IMR-90 (cell line): ENCODE data around the gene TEAD1. TPM values are rescaled to one million over a fixed set of nuclear protein-coding genes. Genes with fewer than 3 reads are reported as not detected.
A peak's percentile ranks its signal among the peaks of the same experiment; 100 is the strongest.

Experiments used
- ATAC-seq: fragments of 200-7000 bp; cut with Tn5 transposase; 2 replicates; pipeline ENCODE4 v1.9.1; 2020; ENCODE audit warnings: low read depth, mild to moderate bottlenecking, moderate library complexity
- BruUV-seq: library from RNA; stranded (reverse); fragments of 400-500 nt; replicated peaks from 2 replicates; lab custom pipeline; 2021; lab: Mats Ljungman, UMichigan
- CTCF ChIA-PET: fragments of 300-600 bp; formaldehyde crosslinking; extraction: SDS; loops from one replicate; lab custom pipeline; 2021; ENCODE audit warnings: antibody characterized with exemption; lab: Yijun Ruan, JAX
- POLR2A ChIA-PET: fragments of 300-600 bp; sonication (Branson Sonifier 250); formaldehyde crosslinking; loops from one replicate; lab custom pipeline; 2022; ENCODE audit warnings: antibody characterized with exemption; ENCODE audit not compliant: unreplicated experiment; lab: Charles Lee
- DNase-seq: peaks from one replicate; pipeline ENCODE4 v3.0.0; 2013
- H2AFZ ChIP-seq: replicated peaks from 2 replicates; pipeline ENCODE3; 2013; ENCODE audit warnings: low read length, mild to moderate bottlenecking; ENCODE audit not compliant: poor library complexity
- H2AK5ac ChIP-seq: 2 replicates; pipeline ENCODE4 v1.6.1; 2013; ENCODE audit warnings: low read depth, low read length, inconsistent platforms
- H2AK9ac ChIP-seq: replicated peaks from 2 replicates; pipeline ENCODE3; 2013; ENCODE audit warnings: mild to moderate bottlenecking, low read depth, low read length, moderate library complexity; ENCODE audit not compliant: poor library complexity
- H2BK120ac ChIP-seq: 2 replicates; pipeline ENCODE4 v1.6.1; 2013; ENCODE audit warnings: low read depth, low read length, inconsistent platforms
- H2BK15ac ChIP-seq: 3 replicates; pipeline ENCODE4 v1.6.1; 2013; ENCODE audit warnings: low read depth, low read length, inconsistent platforms
- H2BK20ac ChIP-seq: 2 replicates; pipeline ENCODE4 v1.6.1; 2013; ENCODE audit warnings: low read depth, mild to moderate bottlenecking, inconsistent platforms, low read length, moderate library complexity
- H2BK5ac ChIP-seq: 2 replicates; pipeline ENCODE4 v1.6.1; 2013; ENCODE audit warnings: mild to moderate bottlenecking, low read depth, low read length, inconsistent platforms; ENCODE audit not compliant: poor library complexity, severe bottlenecking
- H3K14ac ChIP-seq: replicated peaks from 2 replicates; pipeline ENCODE4 v1.6.1; 2013; ENCODE audit warnings: low read depth, low read length, inconsistent platforms
- H3K18ac ChIP-seq: 2 replicates; pipeline ENCODE4 v1.6.1; 2013; ENCODE audit warnings: low read depth, low read length, control low read depth
- H3K23ac ChIP-seq: 2 replicates; pipeline ENCODE4 v1.6.1; 2013; ENCODE audit warnings: low read depth, low read length, inconsistent platforms
- H3K27ac ChIP-seq: 2 replicates; pipeline ENCODE4 v1.5.1; 2013; ENCODE audit warnings: mild to moderate bottlenecking, control low read depth, low read length; ENCODE audit not compliant: insufficient read depth
- H3K27me3 ChIP-seq: 2 replicates; pipeline ENCODE4 v1.6.1; 2013; ENCODE audit warnings: low read length; ENCODE audit not compliant: control insufficient read depth, insufficient read depth
- H3K36me3 ChIP-seq: 2 replicates; pipeline ENCODE4 v1.6.1; 2013; ENCODE audit warnings: low read length, mixed read lengths; ENCODE audit not compliant: control insufficient read depth, insufficient read depth
- H3K4ac ChIP-seq: 2 replicates; pipeline ENCODE4 v1.6.1; 2013; ENCODE audit warnings: low read depth, low read length, inconsistent platforms
- H3K4me1 ChIP-seq: 2 replicates; pipeline ENCODE4 v1.6.1; 2013; ENCODE audit warnings: low read length, mixed read lengths; ENCODE audit not compliant: control insufficient read depth, insufficient read depth
- H3K4me2 ChIP-seq: 2 replicates; pipeline ENCODE4 v1.6.1; 2013; ENCODE audit warnings: low read depth, mild to moderate bottlenecking, control low read depth, low read length, moderate library complexity
- H3K4me3 ChIP-seq: 2 replicates; pipeline ENCODE4 v1.5.1; 2013; ENCODE audit warnings: low read depth, mild to moderate bottlenecking, control low read depth, low read length, moderate library complexity; ENCODE audit not compliant: insufficient read depth
- H3K56ac ChIP-seq: 2 replicates; pipeline ENCODE4 v1.6.1; 2013; ENCODE audit warnings: low read length, inconsistent platforms; ENCODE audit not compliant: insufficient read depth; ENCODE audit errors: extremely low read depth
- H3K79me1 ChIP-seq, 2 experiments: 2 replicates each; pipeline ENCODE4 v1.6.1; 2013; ENCODE audit warnings: low read length in 2 of 2, inconsistent platforms in 1 of 2, low read depth in 1 of 2
- H3K9ac ChIP-seq: 2 replicates; pipeline ENCODE4 v1.6.1; 2013; ENCODE audit warnings: low read depth, low read length, control low read depth
- H3K9me1 ChIP-seq: 2 replicates; pipeline ENCODE4 v1.6.1; 2013; ENCODE audit warnings: low read length, inconsistent platforms; ENCODE audit not compliant: insufficient read depth
- H3K9me3 ChIP-seq: 2 replicates; pipeline ENCODE4 v1.6.1; 2013; ENCODE audit warnings: low read length; ENCODE audit not compliant: control insufficient read depth, insufficient read depth
- H4K20me1 ChIP-seq: 2 replicates; pipeline ENCODE4 v1.6.1; 2013; ENCODE audit warnings: low read length, inconsistent platforms; ENCODE audit not compliant: insufficient read depth
- H4K5ac ChIP-seq: 2 replicates; pipeline ENCODE4 v1.6.1; 2013; ENCODE audit warnings: mild to moderate bottlenecking, low read depth, low read length, control low read depth
- H4K8ac ChIP-seq, 2 experiments: 2 replicates each; pipeline ENCODE4 v1.6.1; 2013; ENCODE audit warnings: low read depth in 2 of 2, low read length in 2 of 2, control low read depth in 1 of 2, inconsistent platforms in 1 of 2
- H4K91ac ChIP-seq: 2 replicates; pipeline ENCODE4 v1.6.1; 2013; ENCODE audit warnings: low read depth, low read length, inconsistent platforms; ENCODE audit not compliant: insufficient read depth
- MAZ ChIP-seq: IDR thresholded peaks from 2 replicates; pipeline ENCODE4 v1.6.1; 2012; ENCODE audit warnings: low read depth, mild to moderate bottlenecking, low read length, improper control_type of control experiment, moderate library complexity, borderline replicate concordance
- MXI1 ChIP-seq: IDR thresholded peaks from 2 replicates; pipeline ENCODE4 v1.6.1; 2012; ENCODE audit warnings: low read depth, mild to moderate bottlenecking, low read length, moderate library complexity, borderline replicate concordance
- RAD21 ChIP-seq: IDR thresholded peaks from 2 replicates; pipeline ENCODE4 v1.6.1; 2012; ENCODE audit warnings: low read length, improper control_type of control experiment
- SMC3 ChIP-seq: fragments of 150-350 bp; IDR thresholded peaks from 2 replicates; pipeline ENCODE4 v1.6.1; 2016; ENCODE audit warnings: low read depth, mild to moderate bottlenecking, antibody characterized with exemption, low read length, moderate library complexity
- WGBS, 2 experiments: methylation state at CpG; one replicate each; pipeline versions ENCODE4 v1.1.5 to v1.1.7; 2013; ENCODE audit warnings: missing lambda C conversion rate in 2 of 2; ENCODE audit not compliant: insufficient read length in 1 of 2; ENCODE audit errors: extremely low coverage in 2 of 2; 5-methylcytosine and 5-hydroxymethylcytosine counted together
- dilution Hi-C: fragments of 300-500 bp; cut with HindIII; formaldehyde crosslinking; loops from one replicate; pipeline ENCODE4 v1.14.3; 2018; ENCODE audit warnings: low sequenced_read_pairs; ENCODE audit not compliant: unreplicated experiment
- in situ Hi-C: fragments of 300-500 bp; cut with MboI; formaldehyde crosslinking; loops from 3 replicates; pipeline ENCODE4 v1.14.3; 2019; ENCODE audit warnings: low sequenced_read_pairs, inconsistent platforms, mixed read lengths
- intact Hi-C: fragments of 100-400 bp; cut with micrococcal nuclease; formaldehyde crosslinking; loops from 2 replicates; pipeline ENCODE4 v1.10.0; 2022
- polyA plus RNA-seq, 3 experiments: library from polyadenylated mRNA; depleted of rRNA; stranded (reverse); fragments of >200 nt; gene quantifications; 2 replicates each; pipeline ENCODE4 v1.2.3, GENCODE V29; 2012; ENCODE audit warnings: low replicate concordance in 1 of 3
- total RNA-seq: library from RNA; depleted of rRNA; stranded (reverse); fragments of >200 nt; gene quantifications from 2 replicates; pipeline ENCODE4 v1.2.3, GENCODE V29; 2012
- TF ChIP-seq, protein P1 (sequence below): conservative IDR thresholded peaks from 2 replicates; pipeline ENCODE4 v1.5.1; 2012; ENCODE audit warnings: mild to moderate bottlenecking, low read depth, low read length, improper control_type of control experiment

Gene TEAD1
- total and polyA plus RNA-seq, 2 of the 4 experiments (the other 2 are of a cell fraction): 51.8 to 69.2 TPM

DNA sequence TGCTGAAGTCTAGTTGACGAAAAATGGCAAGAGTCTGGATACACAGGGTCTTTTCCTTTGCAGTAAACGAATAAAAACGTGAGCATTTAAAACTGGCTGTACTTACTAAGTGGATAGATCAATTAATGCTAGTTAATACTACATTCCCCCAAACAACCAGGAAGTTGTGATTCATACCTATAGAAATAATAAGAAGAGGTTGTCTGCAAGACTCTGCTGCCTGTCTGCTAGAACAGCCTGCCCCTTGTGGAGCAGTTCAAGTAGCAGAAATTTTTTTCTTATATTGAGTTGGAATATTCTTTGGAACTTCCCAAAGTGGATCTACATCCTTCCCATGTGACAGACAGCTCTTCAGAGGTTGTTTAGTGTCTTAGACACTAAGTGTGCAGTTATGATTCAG is 86.8 kb downstream of the TEAD1 start:
- in situ Hi-C loops: no loop called here
- H4K8ac ChIP-seq: no peak overlapping the region
- no peak overlapping the region for H2BK20ac ChIP-seq
- peak; percentile 41; the same call in 1 of the 2 replicates for ATAC-seq
- H3K9me3 ChIP-seq: no peaks in the 10 kb centered on the region
- H2AFZ ChIP-seq: no peak overlapping the region
- H3K27me3 ChIP-seq: no peaks in the 10 kb centered on the region
- H2BK5ac ChIP-seq: no peak overlapping the region
- H3K4me3 ChIP-seq: no peak overlapping the region
- no peak overlapping the region for H4K5ac ChIP-seq
- no peak overlapping the region for H3K23ac ChIP-seq
- ChIA-PET POLR2A (no interaction called here), CTCF (no interaction called here)
- no peak overlapping the region for H3K4ac ChIP-seq
- H3K36me3 ChIP-seq: peaks cover 12% of the 10 kb centered on the region
- H2BK15ac ChIP-seq: no peak overlapping the region
- H3K18ac ChIP-seq: no peak overlapping the region
- no peak overlapping the region for H3K14ac ChIP-seq
- H2AK9ac ChIP-seq: no peak overlapping the region
- no peak overlapping the region for H2BK120ac ChIP-seq
- H3K9ac ChIP-seq: no peak overlapping the region
- no TSS peak for BruUV-seq
- peak; percentile 58 for DNase-seq
- dilution Hi-C loops: no loop called here
- H3K56ac ChIP-seq: no peak overlapping the region
- no peak overlapping the region for H2AK5ac ChIP-seq
- H4K91ac ChIP-seq: no peak overlapping the region
- H3K4me2 ChIP-seq: no peak overlapping the region
- TF ChIP-seq, protein P1, sequence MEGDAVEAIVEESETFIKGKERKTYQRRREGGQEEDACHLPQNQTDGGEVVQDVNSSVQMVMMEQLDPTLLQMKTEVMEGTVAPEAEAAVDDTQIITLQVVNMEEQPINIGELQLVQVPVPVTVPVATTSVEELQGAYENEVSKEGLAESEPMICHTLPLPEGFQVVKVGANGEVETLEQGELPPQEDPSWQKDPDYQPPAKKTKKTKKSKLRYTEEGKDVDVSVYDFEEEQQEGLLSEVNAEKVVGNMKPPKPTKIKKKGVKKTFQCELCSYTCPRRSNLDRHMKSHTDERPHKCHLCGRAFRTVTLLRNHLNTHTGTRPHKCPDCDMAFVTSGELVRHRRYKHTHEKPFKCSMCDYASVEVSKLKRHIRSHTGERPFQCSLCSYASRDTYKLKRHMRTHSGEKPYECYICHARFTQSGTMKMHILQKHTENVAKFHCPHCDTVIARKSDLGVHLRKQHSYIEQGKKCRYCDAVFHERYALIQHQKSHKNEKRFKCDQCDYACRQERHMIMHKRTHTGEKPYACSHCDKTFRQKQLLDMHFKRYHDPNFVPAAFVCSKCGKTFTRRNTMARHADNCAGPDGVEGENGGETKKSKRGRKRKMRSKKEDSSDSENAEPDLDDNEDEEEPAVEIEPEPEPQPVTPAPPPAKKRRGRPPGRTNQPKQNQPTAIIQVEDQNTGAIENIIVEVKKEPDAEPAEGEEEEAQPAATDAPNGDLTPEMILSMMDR: peak; percentile 50
- TF ChIP-seq RAD21: peak; percentile 56
- no peak for TF ChIP-seq MXI1
- TF ChIP-seq MAZ: no peak
- TF ChIP-seq SMC3: peak; percentile 43
- peaks cover 30 to 93% of the 10 kb centered on the region in 2 experiments for H3K79me1 ChIP-seq
- H3K27ac ChIP-seq: no peak overlapping the region
- H4K20me1 ChIP-seq: peaks cover 94% of the 10 kb centered on the region
- peaks cover 20% of the 10 kb centered on the region for H3K4me1 ChIP-seq
- no CpG with 5 or more reads among the region's 3 CpGs for WGBS, 2 experiments
- peaks cover 29% of the 10 kb centered on the region for H3K9me1 ChIP-seq
- intact Hi-C loops: no loop called here
